Astrocyte (in vitro differentiated cells and primary cell): Measurements from ENCODE around the gene TEX2. TPM values are rescaled to one million over a fixed set of nuclear protein-coding genes. Genes with fewer than 3 reads are reported as not detected.

ENCODE experiments used
- DNase-seq: peaks from one replicate; pipeline ENCODE4 v3.0.0-alpha.2; 2010; ENCODE audit warnings: low read depth
- FAIRE-seq: peaks from 2 replicates; lab custom pipeline; 2011; peaks lifted over from hg19 to GRCh38; lab: Jason Lieb, UNC
- H2AFZ ChIP-seq: 2 replicates; pipeline ENCODE4 v1.6.0; 2012; ENCODE audit warnings: low read depth, low read length, inconsistent platforms
- H3K27ac ChIP-seq: 2 replicates; pipeline ENCODE4 v1.5.1; 2011; ENCODE audit warnings: low read depth, low read length, inconsistent platforms
- H3K27me3 ChIP-seq: 2 replicates; pipeline ENCODE4 v1.6.0; 2011; ENCODE audit warnings: low read length, inconsistent platforms; ENCODE audit not compliant: insufficient read depth
- H3K36me3 ChIP-seq: 2 replicates; pipeline ENCODE4 v1.5.1; 2011; ENCODE audit warnings: low read length, inconsistent platforms; ENCODE audit not compliant: insufficient read depth
- H3K4me1 ChIP-seq: 2 replicates; pipeline ENCODE4 v1.5.1; 2011; ENCODE audit warnings: low read length, inconsistent platforms; ENCODE audit not compliant: insufficient read depth
- H3K4me2 ChIP-seq: 2 replicates; pipeline ENCODE4 v1.6.0; 2012; ENCODE audit warnings: low read length, inconsistent platforms
- H3K4me3 ChIP-seq: 2 replicates; pipeline ENCODE4 v1.5.1; 2011; ENCODE audit warnings: low read depth, mild to moderate bottlenecking, low read length, inconsistent platforms; ENCODE audit not compliant: insufficient read depth
- H3K79me2 ChIP-seq: 2 replicates; pipeline ENCODE4 v1.6.0; 2012; ENCODE audit warnings: mild to moderate bottlenecking, low read length, inconsistent platforms; ENCODE audit not compliant: insufficient read depth
- H3K9ac ChIP-seq: 2 replicates; pipeline ENCODE4 v1.6.0; 2012; ENCODE audit warnings: mild to moderate bottlenecking, low read length, inconsistent platforms
- H3K9me3 ChIP-seq: 2 replicates; pipeline ENCODE4 v1.5.1; 2012; ENCODE audit warnings: low read depth, mild to moderate bottlenecking, low read length, inconsistent platforms; ENCODE audit not compliant: insufficient read depth
- H4K20me1 ChIP-seq: 2 replicates; pipeline ENCODE4 v1.6.0; 2012; ENCODE audit warnings: low read length, inconsistent platforms; ENCODE audit not compliant: insufficient read depth
- H3K27ac Mint-ChIP-seq: one replicate; pipeline ENCODE4 v1.8.0; 2021; ENCODE audit warnings: mild to moderate bottlenecking, mixed read lengths; ENCODE audit not compliant: unreplicated experiment
- H3K27me3 Mint-ChIP-seq: one replicate; pipeline ENCODE4 v1.8.0; 2021; ENCODE audit warnings: low read depth, mixed read lengths; ENCODE audit not compliant: unreplicated experiment
- H3K36me3 Mint-ChIP-seq: one replicate; pipeline ENCODE4 v1.8.0; 2021; ENCODE audit warnings: low read depth, mixed read lengths; ENCODE audit not compliant: unreplicated experiment
- H3K4me1 Mint-ChIP-seq: one replicate; pipeline ENCODE4 v1.8.0; 2021; ENCODE audit warnings: low read depth, mixed read lengths; ENCODE audit not compliant: unreplicated experiment
- H3K4me3 Mint-ChIP-seq: one replicate; pipeline ENCODE4 v1.8.0; 2021; ENCODE audit warnings: mild to moderate bottlenecking, moderate library complexity, mixed read lengths; ENCODE audit not compliant: unreplicated experiment
- H3K9me3 Mint-ChIP-seq: one replicate; pipeline ENCODE4 v1.8.0; 2021; ENCODE audit warnings: mild to moderate bottlenecking, mixed read lengths; ENCODE audit not compliant: unreplicated experiment
- CTCF ChIP-seq: IDR thresholded peaks from 2 replicates; pipeline ENCODE4 v1.5.1; 2011; ENCODE audit warnings: low read depth, mild to moderate bottlenecking, inconsistent platforms, low read length, moderate library complexity; ENCODE audit not compliant: insufficient read depth
- EZH2 ChIP-seq: IDR thresholded peaks from 2 replicates; pipeline ENCODE4 v1.6.1; 2012; ENCODE audit warnings: mild to moderate bottlenecking, low read length, inconsistent platforms; ENCODE audit not compliant: insufficient read depth
- total RNA-seq: library from RNA; stranded (reverse); gene quantifications from 2 replicates; pipeline ENCODE4 v1.2.1, GENCODE V29; 2021

The TEX2 gene
- total RNA-seq, 1 donor from 2014 or later, result 56.1 TPM

- Histone ChIP-seq H3K4me2 (no peak overlapping the region), H3K27me3 (no peaks in the 10 kb centered on the region), H4K20me1 (no peaks in the 10 kb centered on the region), H3K79me2 (no peaks in the 10 kb centered on the region), H3K27ac (no peak overlapping the region), H3K9ac (no peak overlapping the region), H2AFZ (no peak overlapping the region), H3K9me3 (no peaks in the 10 kb centered on the region), H3K36me3 (peaks cover 4% of the 10 kb centered on the region), H3K4me1 (peaks cover 4% of the 10 kb centered on the region), H3K4me3 (no peak overlapping the region)
- DNase-seq (no peak), FAIRE-seq (no peak)
- Mint-ChIP-seq H3K4me3 (no peak overlapping the region), H3K9me3 (no peaks in the 10 kb centered on the region), H3K36me3 (peaks cover 33% of the 10 kb centered on the region), H3K4me1 (peaks cover 21% of the 10 kb centered on the region), H3K27me3 (no peaks in the 10 kb centered on the region), H3K27ac (peak overlapping the region; percentile 50)
- TF ChIP-seq CTCF, result no peak
- TF ChIP-seq EZH2, result no peak
Observed at GRCh38 chr17:64174686-64175456, 88.2 kb downstream of the TEX2 start.

GRCh38 chr17:64173646-64174045, 89.4 kb downstream of the TEX2 start:
- H3K9ac ChIP-seq, result no peak overlapping the region
- FAIRE-seq (no peak), DNase-seq (no peak)
- no peaks in the 10 kb centered on the region for H3K9me3 Mint-ChIP-seq
- H3K27me3 ChIP-seq, result no peaks in the 10 kb centered on the region
- no peak overlapping the region for H3K4me2 ChIP-seq
- no peaks in the 10 kb centered on the region for H3K9me3 ChIP-seq
- no peaks in the 10 kb centered on the region for H3K27me3 Mint-ChIP-seq
- H3K4me3 ChIP-seq, result no peak overlapping the region
- H3K4me1 Mint-ChIP-seq, result peaks cover 21% of the 10 kb centered on the region
- H3K36me3 ChIP-seq, result peaks cover 4% of the 10 kb centered on the region
- H3K4me3 Mint-ChIP-seq, result no peak overlapping the region
- no peak overlapping the region for H2AFZ ChIP-seq
- no peak overlapping the region for H3K27ac Mint-ChIP-seq
- H3K36me3 Mint-ChIP-seq, result peaks cover 28% of the 10 kb centered on the region
- no peaks in the 10 kb centered on the region for H4K20me1 ChIP-seq
- TF ChIP-seq EZH2, result no peak
- TF ChIP-seq CTCF, result no peak
- peaks cover 4% of the 10 kb centered on the region for H3K4me1 ChIP-seq
- no peaks in the 10 kb centered on the region for H3K79me2 ChIP-seq
- H3K27ac ChIP-seq, result no peak overlapping the region

GRCh38 chr17:64172510-64172909, 90.5 kb downstream of the TEX2 start:
- H3K4me2 ChIP-seq, result no peak overlapping the region
- H3K9me3 ChIP-seq, result no peaks in the 10 kb centered on the region
- no peaks in the 10 kb centered on the region for H3K79me2 ChIP-seq
- no peaks in the 10 kb centered on the region for H4K20me1 ChIP-seq
- no peak overlapping the region for H3K27ac ChIP-seq
- no peak for TF ChIP-seq CTCF
- no peak for TF ChIP-seq EZH2
- Mint-ChIP-seq H3K27me3 (no peaks in the 10 kb centered on the region), H3K9me3 (no peaks in the 10 kb centered on the region), H3K4me3 (no peak overlapping the region), H3K36me3 (peaks cover 22% of the 10 kb centered on the region), H3K27ac (no peak overlapping the region), H3K4me1 (peaks cover 11% of the 10 kb centered on the region)
- no peaks in the 10 kb centered on the region for H3K27me3 ChIP-seq
- H2AFZ ChIP-seq, result no peak overlapping the region
- no peak for FAIRE-seq
- peaks cover 4% of the 10 kb centered on the region for H3K36me3 ChIP-seq
- H3K9ac ChIP-seq, result no peak overlapping the region
- DNase-seq, result no peak
- H3K4me1 ChIP-seq, result no peaks in the 10 kb centered on the region
- H3K4me3 ChIP-seq, result no peak overlapping the region
